ENCODE results near the gene TUG1. TPM values are rescaled to one million over a fixed set of nuclear protein-coding genes. Genes with fewer than 3 reads are reported as not detected.
A peak's percentile ranks its signal among the peaks of the same experiment; 100 is the strongest.

The TUG1 gene
- polyA plus RNA-seq (2011; rRNA removed) (129 and 152 TPM in 2 replicates), polyA minus RNA-seq (2011; rRNA and poly(A)+ RNA removed) (40.2 and 59.4 TPM in 2 replicates)

GRCh38 chr22:30968924-30969531, at the start of gene TUG1:
Gene TUG1, plus strand, starts transcription at chr22:30969265.
- ChIA-PET CTCF (interaction anchor here (0.9 to 5.8 kb wide), 6 partner anchors 10 to 138 kb away, joined by 3 to 61 read pairs (median 4); partner anchors contain the start of genes SELENOM and SMTN), POLR2A (interaction anchor here (1.0 to 3.4 kb wide), 11 partner anchors 10 to 139 kb away, joined by 3 to 94 read pairs (median 6); partner anchors contain the start of genes SELENOM and SMTN)
- no peak for TF ChIP-seq CTCF (IDR thresholded peaks at IDR 0.05; ENCODE audit: low read depth, low read length)
- no peaks in the 10 kb centered on the region for H3K27me3 ChIP-seq (ENCODE audit: control insufficient read depth, insufficient read depth, low read length)
- peak within 1 kb of the TSS; percentile 93 for H3K27ac ChIP-seq (ENCODE audit: low read depth, low read length)
- peaks cover 15% of the 10 kb centered on the region for H3K9me3 ChIP-seq (ENCODE audit: control insufficient read depth, insufficient read depth, low read length)
- DNase-seq (ENCODE audit: low read depth, low spot score): peak; percentile 95
- peak within 1 kb of the TSS; percentile 73 for H3K4me3 ChIP-seq (ENCODE audit: low read depth, low read length)

GRCh38 chr22:30919973-30920372, 49.1 kb upstream of the TUG1 start:
- Histone ChIP-seq H3K9me3 (ENCODE audit: control insufficient read depth, insufficient read depth, low read length) (peaks cover 8% of the 10 kb centered on the region; the same call in 1 of the 2 replicates), H3K4me3 (ENCODE audit: low read depth, low read length) (no peak overlapping the region), H3K27ac (ENCODE audit: low read depth, low read length) (no peak overlapping the region), H3K27me3 (ENCODE audit: control insufficient read depth, insufficient read depth, low read length) (no peaks in the 10 kb centered on the region)
- POLR2A ChIA-PET: no interaction called here
- TF ChIP-seq CTCF (IDR thresholded peaks at IDR 0.05; ENCODE audit: low read depth, low read length): no peak
- CTCF ChIA-PET: interaction anchor here (0.6 to 4.3 kb wide), 53 partner anchors 10 to 474 kb away, joined by 3 to 271 read pairs (median 4); partner anchors contain the start of genes MORC2 and SLC35E4
- DNase-seq (ENCODE audit: low read depth, low spot score): no peak

GRCh38 chr22:30920407-30920806, 48.7 kb upstream of the TUG1 start:
- no peak overlapping the region for H3K4me3 ChIP-seq (ENCODE audit: low read depth, low read length)
- H3K27me3 ChIP-seq (ENCODE audit: control insufficient read depth, insufficient read depth, low read length): no peaks in the 10 kb centered on the region
- TF ChIP-seq CTCF (IDR thresholded peaks at IDR 0.05; ENCODE audit: low read depth, low read length): peak; percentile 94
- H3K9me3 ChIP-seq (ENCODE audit: control insufficient read depth, insufficient read depth, low read length): peaks cover 8% of the 10 kb centered on the region; the same call in 1 of the 2 replicates
- peak; percentile 26 for DNase-seq (ENCODE audit: low read depth, low spot score)
- CTCF ChIA-PET: interaction anchor here (0.6 to 4.3 kb wide), 52 partner anchors 10 to 473 kb away, joined by 3 to 271 read pairs (median 4); partner anchors contain the start of genes MORC2 and SLC35E4
- no peak overlapping the region for H3K27ac ChIP-seq (ENCODE audit: low read depth, low read length)
- POLR2A ChIA-PET: no interaction called here

GRCh38 chr22:30921108-30921507, 48.0 kb upstream of the TUG1 start:
- Histone ChIP-seq H3K9me3 (ENCODE audit: control insufficient read depth, insufficient read depth, low read length) (peaks cover 5% of the 10 kb centered on the region; the same call in 1 of the 2 replicates), H3K4me3 (ENCODE audit: low read depth, low read length) (no peak overlapping the region), H3K27ac (ENCODE audit: low read depth, low read length) (no peak overlapping the region), H3K27me3 (ENCODE audit: control insufficient read depth, insufficient read depth, low read length) (no peaks in the 10 kb centered on the region)
- ChIA-PET POLR2A (no interaction called here), CTCF (interaction anchor here (0.7 to 4.3 kb wide), 21 partner anchors 10 to 287 kb away, joined by 3 to 271 read pairs (median 4); partner anchors contain the start of gene SLC35E4)
- DNase-seq (ENCODE audit: low read depth, low spot score): no peak
- TF ChIP-seq CTCF (IDR thresholded peaks at IDR 0.05; ENCODE audit: low read depth, low read length): no peak

GRCh38 chr22:30922151-30922611, 46.9 kb upstream of the TUG1 start:
- peaks cover 5% of the 10 kb centered on the region; the same call in 1 of the 2 replicates for H3K9me3 ChIP-seq (ENCODE audit: control insufficient read depth, insufficient read depth, low read length)
- TF ChIP-seq CTCF (IDR thresholded peaks at IDR 0.05; ENCODE audit: low read depth, low read length): no peak
- peak overlapping the region; percentile 48 for H3K4me3 ChIP-seq (ENCODE audit: low read depth, low read length)
- ChIA-PET CTCF (interaction anchor here (0.7 to 4.3 kb wide), 5 partner anchors 13 to 167 kb away, joined by 3 to 271 read pairs (median 24); no protein-coding TSS in a partner anchor), POLR2A (interaction anchor here (0.7 kb wide), 4 partner anchors 202 to 394 kb away, joined by 5 to 7 read pairs (median 5); partner anchors contain the start of gene DUSP18)
- no peak overlapping the region for H3K27ac ChIP-seq (ENCODE audit: low read depth, low read length)
- no peaks in the 10 kb centered on the region for H3K27me3 ChIP-seq (ENCODE audit: control insufficient read depth, insufficient read depth, low read length)
- DNase-seq (ENCODE audit: low read depth, low spot score): no peak

Data from AG04450 (cell line).